ENCODE measurements around the gene NOP9. TPM values are rescaled to one million over a fixed set of nuclear protein-coding genes. Genes with fewer than 3 reads are reported as not detected.

NOP9 gene
- total RNA-seq, 2 experiments from 2014 or later: 25.9 to 27.5 TPM

DNA sequence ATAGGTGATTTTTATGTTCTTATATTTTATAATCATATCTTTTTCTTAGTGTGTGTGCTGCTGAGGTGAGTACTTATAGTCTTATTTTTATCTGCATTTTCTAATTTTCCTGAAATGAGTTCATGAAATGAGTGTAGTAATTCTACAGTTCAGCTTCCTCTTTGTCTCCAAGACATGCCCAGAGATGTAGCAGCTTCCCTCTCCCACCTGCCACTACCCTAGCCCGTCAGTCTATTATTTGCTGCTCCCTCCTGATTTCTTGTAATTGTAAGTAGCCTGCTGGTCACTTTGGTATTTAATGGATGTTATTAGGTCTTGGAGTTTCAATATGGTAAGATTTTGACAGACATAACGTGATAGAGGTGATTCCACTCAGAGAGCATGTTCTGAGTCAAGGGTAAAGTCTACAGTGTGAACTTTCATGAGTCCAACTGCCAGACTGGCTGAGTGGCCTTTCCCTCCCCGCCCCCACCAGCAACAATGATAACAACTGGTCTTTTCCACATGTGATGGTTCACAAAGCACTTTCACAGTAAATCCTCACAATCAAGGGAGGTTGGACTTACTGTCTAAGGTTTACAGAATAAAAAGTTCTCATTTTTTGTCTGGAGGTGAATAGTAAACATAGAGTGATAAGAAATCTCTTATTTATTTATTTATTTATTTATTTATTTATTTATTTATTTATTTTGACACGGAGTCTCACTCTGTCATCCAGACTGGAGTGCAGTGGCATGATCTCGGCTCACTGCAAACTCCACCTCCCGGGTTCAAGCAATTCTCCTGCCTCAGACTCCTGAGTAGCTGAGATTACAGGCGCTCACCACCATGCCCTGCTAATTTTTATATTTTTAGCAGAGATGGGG, 44.4 kb downstream of the NOP9 start:
- Mint-ChIP-seq H3K27ac (no peak overlapping the region), H3K36me3 (ENCODE audit: low read depth) (peaks cover 7% of the 10 kb centered on the region), H3K9me3 (no peaks in the 10 kb centered on the region), H3K4me1 (ENCODE audit: low read depth) (peaks cover 9% of the 10 kb centered on the region), H3K27me3 (peaks cover 39% of the 10 kb centered on the region), H3K4me3 (no peak overlapping the region)
- CTCF ChIA-PET: interaction anchor here (0.7 to 2.1 kb wide), 3 partner anchors 10 to 11 kb away, joined by 3 to 9 read pairs (median 3); no protein-coding TSS in a partner anchor
- H3K9me3 ChIP-seq (ENCODE audit: control insufficient read depth in 1 of 2, insufficient read depth in 1 of 2, low read length in 2 of 2): no peaks in the 10 kb centered on the region
- no peak for DNase-seq
- ATAC-seq (ENCODE audit: poor library complexity): no peak
- POLR2A ChIA-PET: no interaction called here
- H3K4me3 ChIP-seq (ENCODE audit: low read length): no peak overlapping the region
- H3K36me3 ChIP-seq (ENCODE audit: insufficient read depth, low read length): no peaks in the 10 kb centered on the region
- peaks cover 6 to 10% of the 10 kb centered on the region in 2 experiments for H3K27me3 ChIP-seq (ENCODE audit: control insufficient read depth in 1 of 2, insufficient read depth in 2 of 2, low read length in 2 of 2)
- intact Hi-C loops (cut with DNase I, micrococcal nuclease): no loop called here
- H3K27ac ChIP-seq (ENCODE audit: low read depth in 1 of 2, low read length in 2 of 2): no peak overlapping the region
- H3K4me1 ChIP-seq (ENCODE audit: insufficient read depth, low read length): peaks cover 14% of the 10 kb centered on the region
- TF ChIP-seq, protein P1, sequence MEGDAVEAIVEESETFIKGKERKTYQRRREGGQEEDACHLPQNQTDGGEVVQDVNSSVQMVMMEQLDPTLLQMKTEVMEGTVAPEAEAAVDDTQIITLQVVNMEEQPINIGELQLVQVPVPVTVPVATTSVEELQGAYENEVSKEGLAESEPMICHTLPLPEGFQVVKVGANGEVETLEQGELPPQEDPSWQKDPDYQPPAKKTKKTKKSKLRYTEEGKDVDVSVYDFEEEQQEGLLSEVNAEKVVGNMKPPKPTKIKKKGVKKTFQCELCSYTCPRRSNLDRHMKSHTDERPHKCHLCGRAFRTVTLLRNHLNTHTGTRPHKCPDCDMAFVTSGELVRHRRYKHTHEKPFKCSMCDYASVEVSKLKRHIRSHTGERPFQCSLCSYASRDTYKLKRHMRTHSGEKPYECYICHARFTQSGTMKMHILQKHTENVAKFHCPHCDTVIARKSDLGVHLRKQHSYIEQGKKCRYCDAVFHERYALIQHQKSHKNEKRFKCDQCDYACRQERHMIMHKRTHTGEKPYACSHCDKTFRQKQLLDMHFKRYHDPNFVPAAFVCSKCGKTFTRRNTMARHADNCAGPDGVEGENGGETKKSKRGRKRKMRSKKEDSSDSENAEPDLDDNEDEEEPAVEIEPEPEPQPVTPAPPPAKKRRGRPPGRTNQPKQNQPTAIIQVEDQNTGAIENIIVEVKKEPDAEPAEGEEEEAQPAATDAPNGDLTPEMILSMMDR (IDR thresholded peaks at IDR 0.05): no peak

DNA sequence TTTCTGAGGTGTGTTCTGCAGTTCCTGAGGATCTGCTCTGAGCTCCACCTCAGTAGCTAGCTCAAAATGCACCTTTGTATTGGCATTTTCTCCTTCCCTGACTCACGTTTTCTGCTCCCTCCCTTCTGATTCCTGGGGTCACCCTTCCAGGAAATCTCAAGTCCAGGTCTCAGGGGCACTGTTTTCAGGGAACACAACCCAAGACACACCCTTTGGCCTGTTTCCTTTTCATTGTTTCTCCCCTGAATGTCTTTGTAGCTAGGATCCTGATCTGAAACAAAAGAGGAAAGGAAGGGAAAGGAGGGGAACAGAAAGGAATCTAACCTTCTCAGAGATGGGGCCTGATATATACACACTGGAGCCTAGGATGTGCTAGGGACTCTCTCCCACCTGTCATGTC, 47.5 kb downstream of the NOP9 start:
- Mint-ChIP-seq H3K27me3 (peaks cover 69% of the 10 kb centered on the region), H3K9me3 (no peaks in the 10 kb centered on the region), H3K4me3 (no peak overlapping the region), H3K4me1 (ENCODE audit: low read depth) (no peaks in the 10 kb centered on the region), H3K36me3 (ENCODE audit: low read depth) (no peaks in the 10 kb centered on the region), H3K27ac (no peak overlapping the region)
- ATAC-seq (ENCODE audit: poor library complexity) (no peak), DNase-seq (no peak)
- no peaks in the 10 kb centered on the region for H3K4me1 ChIP-seq (ENCODE audit: insufficient read depth, low read length)
- TF ChIP-seq, protein P1 (IDR thresholded peaks at IDR 0.05): no peak
- no peak overlapping the region for H3K4me3 ChIP-seq (ENCODE audit: low read length)
- CTCF ChIA-PET: no interaction called here
- POLR2A ChIA-PET: no interaction called here
- no peaks in the 10 kb centered on the region for H3K36me3 ChIP-seq (ENCODE audit: insufficient read depth, low read length)
- H3K9me3 ChIP-seq (ENCODE audit: control insufficient read depth in 1 of 2, insufficient read depth in 1 of 2, low read length in 2 of 2): no peaks in the 10 kb centered on the region
- intact Hi-C loops (cut with DNase I, micrococcal nuclease): no loop called here
- H3K27ac ChIP-seq (ENCODE audit: low read depth in 1 of 2, low read length in 2 of 2): no peak overlapping the region
- peaks cover 13 to 20% of the 10 kb centered on the region in 2 experiments for H3K27me3 ChIP-seq (ENCODE audit: control insufficient read depth in 1 of 2, insufficient read depth in 2 of 2, low read length in 2 of 2)

DNA sequence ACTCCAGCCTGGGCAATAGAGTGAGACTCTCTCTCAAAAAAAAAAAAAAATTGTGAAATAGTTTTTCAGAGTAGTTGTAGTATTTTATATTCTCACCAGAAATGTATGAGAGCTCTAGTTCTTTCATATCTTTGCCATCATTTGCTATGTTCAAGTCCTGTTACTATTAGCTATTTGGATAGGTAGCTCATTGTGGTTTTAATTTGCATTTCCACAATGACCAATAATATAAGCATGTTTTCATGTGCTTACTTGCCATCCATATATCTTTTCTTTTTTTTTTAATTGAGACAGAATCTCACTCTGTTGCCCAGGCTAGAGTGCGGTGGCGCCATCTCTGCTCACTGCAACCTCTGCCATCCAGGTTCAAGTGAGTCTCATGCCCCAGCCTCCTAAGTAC, 48.5 kb downstream of the NOP9 start:
- Mint-ChIP-seq H3K4me3 (no peak overlapping the region), H3K36me3 (ENCODE audit: low read depth) (no peaks in the 10 kb centered on the region), H3K27me3 (peaks cover 73% of the 10 kb centered on the region), H3K9me3 (no peaks in the 10 kb centered on the region), H3K4me1 (ENCODE audit: low read depth) (no peaks in the 10 kb centered on the region), H3K27ac (no peak overlapping the region)
- intact Hi-C loops (cut with DNase I, micrococcal nuclease): no loop called here
- Histone ChIP-seq H3K27me3 (ENCODE audit: control insufficient read depth in 1 of 2, insufficient read depth in 2 of 2, low read length in 2 of 2) (peaks cover 21 to 29% of the 10 kb centered on the region in 2 experiments), H3K4me3 (ENCODE audit: low read length) (no peak overlapping the region), H3K4me1 (ENCODE audit: insufficient read depth, low read length) (no peaks in the 10 kb centered on the region), H3K36me3 (ENCODE audit: insufficient read depth, low read length) (no peaks in the 10 kb centered on the region), H3K9me3 (ENCODE audit: control insufficient read depth in 1 of 2, insufficient read depth in 1 of 2, low read length in 2 of 2) (no peaks in the 10 kb centered on the region), H3K27ac (ENCODE audit: low read depth in 1 of 2, low read length in 2 of 2) (no peak overlapping the region)
- DNase-seq (no peak), ATAC-seq (ENCODE audit: poor library complexity) (no peak)
- POLR2A ChIA-PET: no interaction called here
- TF ChIP-seq, protein P1 (IDR thresholded peaks at IDR 0.05): no peak
- CTCF ChIA-PET: interaction anchor here (0.5 kb wide), 1 partner anchor 16 kb away, joined by 3 read pairs; no protein-coding TSS in a partner anchor
